HG03045 (cell line): ENCODE results near the gene IRF2.

ENCODE experiments used
- ATAC-seq: cut with Tn5 transposase; IDR thresholded peaks from one replicate; pipeline ENCODE4 v1.9.1; 2021; ENCODE audit warnings: mild to moderate bottlenecking, moderate library complexity; ENCODE audit not compliant: unreplicated experiment

The IRF2 gene

DNA sequence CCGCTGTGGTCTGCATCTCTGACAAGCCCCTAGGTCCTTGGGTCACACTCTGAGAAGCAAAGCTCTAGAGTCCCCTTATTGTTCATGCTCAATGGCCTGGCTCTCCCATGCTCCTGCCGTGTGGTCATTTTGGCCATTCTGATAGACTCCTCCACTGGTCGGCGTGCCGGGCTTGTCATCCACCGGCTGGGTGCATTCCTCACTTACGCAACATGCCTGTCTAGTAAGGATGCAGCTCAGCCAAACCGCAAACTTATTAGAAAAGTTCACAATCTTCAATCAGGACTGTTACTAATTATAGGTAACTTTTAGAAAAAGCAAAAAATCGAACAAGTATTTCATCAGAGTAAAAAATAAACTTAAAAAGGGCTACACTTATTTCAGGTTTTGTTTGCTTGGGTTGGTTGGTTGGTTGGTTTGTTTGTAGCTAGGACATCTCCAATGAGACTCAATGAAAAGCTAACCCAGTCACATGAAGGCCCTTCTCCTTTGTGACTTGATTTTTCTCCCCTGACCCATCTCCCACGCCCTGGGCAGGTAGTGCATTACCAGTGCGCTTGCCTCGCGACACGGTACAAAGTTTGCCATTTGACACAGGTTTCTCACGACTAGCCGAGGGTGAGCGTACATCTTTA is 41.0 kb downstream of the IRF2 start:
- ATAC-seq, result no peak

DNA sequence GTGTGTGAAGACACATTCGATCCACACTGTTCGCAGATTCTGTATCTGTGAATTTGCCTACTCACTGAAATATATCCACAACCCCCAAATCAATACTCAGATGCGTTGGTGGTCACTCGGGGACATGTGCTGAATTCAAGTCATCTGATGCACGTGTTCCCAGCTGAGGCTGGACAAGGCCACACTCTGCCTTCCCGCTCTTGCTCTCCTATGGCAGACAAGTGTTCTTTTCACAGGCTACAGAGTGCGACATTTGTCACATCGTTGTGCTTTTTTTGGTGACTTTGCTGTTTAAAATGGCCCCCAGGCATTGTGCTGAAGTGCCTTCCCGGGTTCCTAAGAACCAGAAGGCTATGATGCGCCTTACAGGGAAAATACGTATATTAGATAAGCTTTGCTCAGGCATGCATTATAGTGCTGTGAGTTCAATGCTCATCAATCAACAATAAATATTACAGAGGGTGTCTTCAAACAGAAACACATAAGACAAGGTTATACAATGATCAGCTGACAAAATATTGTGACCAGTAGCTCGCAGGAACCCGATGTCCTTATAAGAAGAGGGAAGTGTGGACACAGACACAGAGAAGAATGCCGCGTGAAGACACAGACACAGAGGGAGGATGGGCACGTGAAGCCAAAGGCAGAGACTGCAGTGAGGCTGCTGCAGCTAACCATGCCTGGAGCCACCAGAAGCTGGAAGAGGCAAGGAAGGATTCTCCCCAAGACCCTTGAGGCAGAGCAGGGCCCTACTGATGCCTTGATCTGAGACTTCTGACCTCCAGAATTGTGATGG is 42.0 kb downstream of the IRF2 start:
- ATAC-seq, result no peak

DNA sequence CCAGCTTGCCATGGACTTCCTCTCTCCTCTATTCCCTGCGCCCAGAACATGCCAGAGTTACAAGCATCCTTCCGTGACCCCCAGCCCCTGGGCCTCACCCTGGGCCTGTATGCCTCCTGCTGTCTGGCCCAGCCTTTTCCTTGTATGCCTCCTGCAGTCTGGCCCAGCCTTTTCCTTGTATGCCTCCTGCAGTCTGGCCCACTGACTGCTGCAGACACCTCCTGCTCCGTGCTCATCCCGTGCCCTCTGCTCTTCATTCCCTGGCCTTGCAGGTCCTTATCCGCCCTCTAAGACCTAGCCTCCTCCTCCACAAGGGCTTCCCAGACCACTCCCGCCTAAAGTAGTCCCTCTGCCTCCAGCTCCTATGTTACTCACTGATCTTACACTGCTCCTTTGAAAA is 44.2 kb downstream of the IRF2 start:
- no peak for ATAC-seq

DNA sequence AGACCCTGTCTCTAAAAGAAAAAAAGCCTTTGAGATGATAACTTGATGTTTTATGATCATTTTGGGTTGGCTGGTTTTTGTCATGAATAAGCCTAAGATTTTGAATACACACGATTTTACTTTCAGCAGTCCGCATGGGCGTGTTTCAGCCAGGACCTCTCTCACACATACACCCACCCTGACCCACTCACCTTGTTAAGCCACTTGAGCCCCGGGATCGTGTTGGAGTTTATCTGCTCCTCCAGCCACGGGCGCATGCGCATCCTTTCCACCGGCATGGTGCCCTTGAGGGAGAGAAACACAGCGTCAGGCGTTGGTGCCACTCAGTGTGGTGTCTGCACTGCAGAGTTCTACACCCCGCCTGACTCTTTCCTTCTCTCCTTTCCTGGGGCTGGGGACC is 45.6 kb downstream of the IRF2 start:
- no peak for ATAC-seq

DNA sequence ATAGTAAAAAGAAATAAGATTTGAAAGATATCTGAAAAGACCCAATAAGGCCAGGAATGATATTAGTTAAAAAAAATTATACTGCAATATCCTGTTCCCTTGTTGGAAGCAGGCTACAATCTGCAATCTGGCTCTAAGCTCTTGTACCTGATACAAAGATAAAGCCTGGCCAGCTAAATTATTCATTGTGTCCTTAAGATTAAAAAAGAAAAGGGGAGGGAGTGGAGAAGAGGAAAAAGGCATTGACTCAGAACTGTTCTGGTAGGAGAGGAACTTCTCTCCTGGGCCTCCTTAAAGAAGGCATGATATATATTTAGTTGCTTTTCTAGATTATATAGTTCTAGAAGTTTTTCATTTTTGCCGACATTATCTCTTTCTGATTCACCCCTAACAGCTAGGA is 46.7 kb downstream of the IRF2 start:
- no peak for ATAC-seq

- ATAC-seq, result no peak
These were observed 47.3 kb downstream of the IRF2 start for GRCh38 chr4:184427093-184427492.

DNA sequence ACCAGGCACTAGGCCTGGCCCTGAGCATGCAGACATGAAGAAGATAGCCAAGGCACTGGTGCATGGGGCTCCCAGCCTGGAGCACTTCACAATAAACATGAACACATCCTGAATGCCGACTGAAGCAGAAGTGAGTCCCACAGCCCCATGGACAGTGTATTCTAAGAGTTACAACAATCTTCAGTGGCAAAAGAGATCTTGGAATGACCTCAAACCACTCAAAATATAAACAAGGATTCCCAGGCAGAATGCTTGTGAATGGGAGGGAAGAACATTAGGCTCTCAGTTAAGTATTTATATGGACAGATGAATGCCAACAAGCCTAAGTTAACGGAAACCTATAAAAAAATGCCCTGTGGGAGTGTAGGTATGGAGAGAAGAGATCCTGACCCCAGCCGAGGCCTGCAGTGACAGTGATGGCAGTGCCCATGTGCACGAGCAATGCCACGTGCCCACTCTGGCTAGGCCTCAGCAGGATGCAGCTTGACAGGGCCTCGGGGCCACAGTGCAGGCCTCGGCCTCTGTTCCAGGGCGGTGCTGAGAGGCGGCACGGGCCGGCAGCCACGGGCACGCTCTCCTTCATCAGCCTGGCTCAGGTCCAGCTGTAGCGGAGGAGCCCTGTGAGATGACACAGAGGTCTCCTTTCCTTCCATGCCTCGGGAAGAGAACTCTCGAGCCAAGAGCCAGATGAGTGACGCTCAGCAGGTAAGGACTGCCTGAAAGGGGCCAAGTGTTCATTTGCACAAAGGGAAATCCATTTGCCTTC is 49.2 kb downstream of the IRF2 start:
- no peak for ATAC-seq

GRCh38 chr4:184424279-184424678 is 50.1 kb downstream of the IRF2 start:
- ATAC-seq, result no peak

DNA sequence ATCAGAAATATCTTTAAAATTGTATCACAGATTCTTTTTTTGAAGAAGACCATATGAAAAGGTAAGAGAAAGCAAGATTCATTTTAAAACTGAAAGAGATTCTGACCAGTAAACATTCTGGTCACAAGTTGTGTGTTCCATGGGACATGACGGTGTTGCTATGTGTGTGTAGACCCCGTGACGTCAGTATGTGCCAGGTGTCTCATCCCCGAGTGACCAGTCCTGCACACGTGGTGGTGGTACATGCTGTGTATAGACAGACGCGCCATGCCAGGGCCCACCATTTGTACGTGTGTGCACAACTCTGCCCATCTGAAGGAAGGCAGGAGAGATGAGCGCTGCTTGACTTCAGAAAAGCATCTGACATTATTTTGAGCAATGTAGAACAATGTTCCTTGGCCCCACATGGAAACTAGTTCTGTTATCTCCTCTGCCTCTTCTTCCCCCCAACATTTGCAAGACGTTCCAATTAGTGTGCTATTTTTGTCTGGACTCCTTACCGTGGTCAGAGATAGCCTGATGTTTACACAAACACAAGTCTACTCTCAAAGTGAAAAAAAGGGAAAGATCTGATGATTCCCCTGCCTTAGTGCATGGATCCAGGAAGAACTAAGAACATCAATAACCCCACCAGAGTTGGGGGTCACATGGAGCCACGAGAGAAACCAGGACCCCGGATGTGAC is 51.2 kb downstream of the IRF2 start:
- peak; percentile 25 for ATAC-seq

DNA sequence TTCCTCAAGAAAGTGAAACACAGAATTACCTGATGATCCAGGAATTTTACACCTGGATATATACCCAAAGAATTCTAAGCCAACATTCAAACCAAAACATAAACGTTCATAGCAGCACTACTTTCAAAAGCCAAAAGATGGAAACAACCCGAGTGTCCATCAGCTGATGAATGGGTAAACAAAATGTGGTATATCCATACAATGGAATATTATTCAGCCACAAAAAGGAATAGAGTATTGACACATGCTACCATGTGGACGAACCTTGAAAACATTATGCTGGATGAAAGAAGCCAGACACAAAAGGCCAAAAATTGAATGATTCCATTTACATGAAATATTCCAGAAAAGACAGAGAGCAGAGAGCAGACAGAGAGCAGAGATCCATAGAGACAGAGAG is 52.0 kb downstream of the IRF2 start:
- no peak for ATAC-seq

GRCh38 chr4:184421533-184422155 is 52.7 kb downstream of the IRF2 start:
- no peak for ATAC-seq

GRCh38 chr4:184420881-184421416 is 53.4 kb downstream of the IRF2 start:
- ATAC-seq, result peak; percentile 52

GRCh38 chr4:184420402-184420801 is 53.9 kb downstream of the IRF2 start:
- ATAC-seq, result no peak

GRCh38 chr4:184419976-184420375 is 54.4 kb downstream of the IRF2 start:
- ATAC-seq, result no peak

- peak; percentile 54 for ATAC-seq
These were observed 56.4 kb downstream of the IRF2 start for GRCh38 chr4:184417802-184418511.

DNA sequence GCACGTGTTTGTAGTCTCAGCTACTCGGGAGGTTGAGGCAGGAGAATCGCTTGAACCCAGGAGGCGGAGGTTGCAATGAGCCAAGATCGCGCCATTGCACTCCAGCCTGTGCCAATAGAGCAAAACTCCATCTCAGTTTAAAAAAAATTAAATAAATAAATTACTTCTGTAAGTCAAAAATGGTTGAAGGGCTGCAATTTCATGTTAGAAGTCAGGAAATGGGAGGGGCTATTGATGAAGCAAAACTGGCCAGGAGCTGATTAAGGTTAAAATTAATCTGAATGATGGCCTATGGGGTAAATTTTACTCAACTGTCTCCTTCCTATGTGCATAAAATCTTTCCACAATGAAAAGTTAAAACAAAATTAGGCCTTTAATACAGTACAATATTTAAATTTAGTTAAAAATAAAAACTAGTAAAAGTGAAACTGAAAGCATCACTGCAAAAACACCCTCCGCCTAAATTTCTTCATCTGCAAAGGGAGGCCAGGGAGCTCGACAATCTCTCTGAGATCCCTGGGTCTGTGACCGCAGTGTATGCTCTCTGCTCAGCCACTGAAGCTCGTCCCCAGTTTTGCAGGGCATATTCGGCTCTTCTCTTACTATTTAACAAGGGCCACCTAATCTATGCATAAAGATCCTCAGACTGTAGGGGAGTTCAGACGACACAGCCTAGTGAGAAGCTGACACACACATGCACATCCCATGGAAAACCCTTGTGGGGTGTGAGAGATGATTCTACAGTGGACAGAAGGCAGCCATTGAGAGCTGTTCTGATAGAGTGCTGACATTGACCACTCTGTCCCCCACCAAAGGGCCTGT is 57.2 kb downstream of the IRF2 start:
- peak; percentile 43 for ATAC-seq

- ATAC-seq, result no peak
These were observed 59.3 kb downstream of the IRF2 start for GRCh38 chr4:184415071-184415470.

DNA sequence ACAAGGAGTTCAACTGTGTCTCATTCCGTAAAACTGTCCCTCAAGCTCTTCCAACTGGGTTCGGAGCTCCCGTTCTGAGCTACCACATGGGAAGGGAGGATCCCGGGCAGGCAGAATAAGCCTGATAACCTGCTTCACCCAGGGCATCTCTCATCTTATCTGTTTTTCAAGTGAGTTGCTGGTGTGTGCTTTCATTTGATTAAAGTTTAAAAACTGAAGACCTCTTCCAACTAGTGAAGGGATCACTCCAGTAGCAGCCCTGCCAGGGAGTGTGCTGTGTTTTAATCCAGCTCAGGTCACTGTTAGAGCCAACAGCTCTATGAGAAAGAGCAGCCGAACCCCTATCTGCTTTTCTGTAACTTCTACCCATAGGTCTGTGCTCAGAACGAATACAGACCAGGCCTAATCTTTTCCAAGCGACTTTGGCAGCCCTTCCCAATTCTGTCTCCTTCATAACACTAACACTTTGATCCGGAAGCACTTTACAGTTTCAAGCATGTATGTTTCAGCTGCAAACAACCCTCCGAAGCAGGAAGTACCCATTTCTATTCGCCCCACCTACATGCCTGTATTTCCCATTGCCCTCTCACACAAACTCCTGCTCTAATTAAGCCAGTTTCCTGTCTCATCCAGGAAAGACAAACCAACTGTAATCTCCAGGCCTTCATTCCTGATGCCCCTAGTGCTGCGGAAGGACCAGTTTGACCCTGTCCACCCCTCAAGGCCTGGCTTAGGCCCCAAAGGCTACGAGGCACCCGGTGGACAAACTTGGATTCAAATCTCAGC is 60.9 kb downstream of the IRF2 start:
- ATAC-seq, result no peak
